ENCODE data around the gene SLC25A12. TPM values are rescaled to one million over a fixed set of nuclear protein-coding genes. Genes with fewer than 3 reads are reported as not detected.
"Not testable (repeated sequence)": the region's sequence is repeated elsewhere in the genome, so short reads cannot be mapped to it uniquely, and the experiment has no call there.

Gene SLC25A12
- total and polyA plus RNA-seq, 7 donors: 12.0 to 77.8 (median 53.5) TPM

GRCh38 chr2:171772373-171772772 is 121.7 kb downstream of the SLC25A12 start:
- Histone ChIP-seq H3K4me3 (no peak overlapping the region), H3K27ac (no peak overlapping the region), H3K36me3 (peaks cover 0 to 10% (median 2%) of the 10 kb centered on the region in 4 donors), H3K4me1 (no peaks in the 10 kb centered on the region), H3K27me3 (no peaks in the 10 kb centered on the region), H3K9me3 (no peaks in the 10 kb centered on the region)
- intact Hi-C loops (cut with DNase I): no loop called here
- TF ChIP-seq POLR2AphosphoS5 (IDR thresholded peaks at IDR 0.05): no peak
- TF ChIP-seq, protein P1, sequence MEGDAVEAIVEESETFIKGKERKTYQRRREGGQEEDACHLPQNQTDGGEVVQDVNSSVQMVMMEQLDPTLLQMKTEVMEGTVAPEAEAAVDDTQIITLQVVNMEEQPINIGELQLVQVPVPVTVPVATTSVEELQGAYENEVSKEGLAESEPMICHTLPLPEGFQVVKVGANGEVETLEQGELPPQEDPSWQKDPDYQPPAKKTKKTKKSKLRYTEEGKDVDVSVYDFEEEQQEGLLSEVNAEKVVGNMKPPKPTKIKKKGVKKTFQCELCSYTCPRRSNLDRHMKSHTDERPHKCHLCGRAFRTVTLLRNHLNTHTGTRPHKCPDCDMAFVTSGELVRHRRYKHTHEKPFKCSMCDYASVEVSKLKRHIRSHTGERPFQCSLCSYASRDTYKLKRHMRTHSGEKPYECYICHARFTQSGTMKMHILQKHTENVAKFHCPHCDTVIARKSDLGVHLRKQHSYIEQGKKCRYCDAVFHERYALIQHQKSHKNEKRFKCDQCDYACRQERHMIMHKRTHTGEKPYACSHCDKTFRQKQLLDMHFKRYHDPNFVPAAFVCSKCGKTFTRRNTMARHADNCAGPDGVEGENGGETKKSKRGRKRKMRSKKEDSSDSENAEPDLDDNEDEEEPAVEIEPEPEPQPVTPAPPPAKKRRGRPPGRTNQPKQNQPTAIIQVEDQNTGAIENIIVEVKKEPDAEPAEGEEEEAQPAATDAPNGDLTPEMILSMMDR (IDR thresholded peaks at IDR 0.05): no peak
- no peak for TF ChIP-seq EP300 (IDR thresholded peaks at IDR 0.05)
- no peak for TF ChIP-seq POLR2A (IDR thresholded peaks at IDR 0.05)
- DNase-seq: no peak
- 90 to 95% methylated on average over 5 of the region's 5 CpGs for WGBS, 2 donors

DNA sequence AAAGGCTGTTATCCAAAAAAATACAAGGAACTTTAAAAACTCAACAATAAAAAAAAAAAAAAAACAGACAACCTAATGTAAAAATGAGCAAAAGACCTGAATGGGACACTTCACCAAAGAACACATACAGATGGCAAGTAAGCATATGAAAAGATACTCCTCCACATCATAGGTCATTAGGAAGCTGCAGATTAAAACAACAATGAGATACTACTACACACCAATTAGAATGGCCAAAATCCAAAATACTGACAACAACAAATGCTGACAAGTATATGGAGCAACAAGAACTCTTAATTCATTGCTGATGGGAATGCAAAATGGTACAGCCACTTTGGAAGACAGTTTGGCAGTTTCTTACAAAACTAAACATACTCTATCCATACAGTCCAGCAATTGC is 122.6 kb downstream of the SLC25A12 start:
- TF ChIP-seq, protein P1 (IDR thresholded peaks at IDR 0.05): no peak
- TF ChIP-seq POLR2A (IDR thresholded peaks at IDR 0.05): no peak
- no peak for TF ChIP-seq EP300 (IDR thresholded peaks at IDR 0.05)
- no peak for TF ChIP-seq POLR2AphosphoS5 (IDR thresholded peaks at IDR 0.05)
- Histone ChIP-seq H3K36me3 (peaks cover 0 to 13% (median 5%) of the 10 kb centered on the region in 4 donors), H3K27me3 (no peaks in the 10 kb centered on the region), H3K27ac (no peak overlapping the region), H3K4me1 (no peaks in the 10 kb centered on the region), H3K9me3 (no peaks in the 10 kb centered on the region), H3K4me3 (no peak overlapping the region)
- intact Hi-C loops (cut with DNase I): no loop called here
- DNase-seq: no peak

- H3K27me3 ChIP-seq: no peaks in the 10 kb centered on the region
- no peaks in the 10 kb centered on the region for H3K9me3 ChIP-seq
- no peak overlapping the region for H3K27ac ChIP-seq
- TF ChIP-seq POLR2A (IDR thresholded peaks at IDR 0.05): no peak
- no peak overlapping the region for H3K4me3 ChIP-seq
- WGBS, 2 donors: 94 to 96% methylated on average over 3 of the region's 3 CpGs
- no peak for DNase-seq
- H3K36me3 ChIP-seq: peaks cover 8 to 41% (median 15%) of the 10 kb centered on the region in 4 donors
- no peaks in the 10 kb centered on the region for H3K4me1 ChIP-seq
- intact Hi-C loops (cut with DNase I): no loop called here
These were observed 130.4 kb downstream of the SLC25A12 start for GRCh38 chr2:171763602-171764001.

GRCh38 chr2:171762879-171763573 is 131.0 kb downstream of the SLC25A12 start:
- Histone ChIP-seq H3K36me3 (peaks cover 8 to 38% (median 15%) of the 10 kb centered on the region in 4 donors), H3K27me3 (no peaks in the 10 kb centered on the region), H3K27ac (no peak overlapping the region), H3K4me1 (no peaks in the 10 kb centered on the region), H3K9me3 (no peaks in the 10 kb centered on the region), H3K4me3 (no peak overlapping the region)
- 91 to 94% methylated on average over 2 of the region's 2 CpGs for WGBS, 2 donors
- intact Hi-C loops (cut with DNase I): no loop called here
- no peak for DNase-seq
- TF ChIP-seq, protein P1 (IDR thresholded peaks at IDR 0.05): no peak

DNA sequence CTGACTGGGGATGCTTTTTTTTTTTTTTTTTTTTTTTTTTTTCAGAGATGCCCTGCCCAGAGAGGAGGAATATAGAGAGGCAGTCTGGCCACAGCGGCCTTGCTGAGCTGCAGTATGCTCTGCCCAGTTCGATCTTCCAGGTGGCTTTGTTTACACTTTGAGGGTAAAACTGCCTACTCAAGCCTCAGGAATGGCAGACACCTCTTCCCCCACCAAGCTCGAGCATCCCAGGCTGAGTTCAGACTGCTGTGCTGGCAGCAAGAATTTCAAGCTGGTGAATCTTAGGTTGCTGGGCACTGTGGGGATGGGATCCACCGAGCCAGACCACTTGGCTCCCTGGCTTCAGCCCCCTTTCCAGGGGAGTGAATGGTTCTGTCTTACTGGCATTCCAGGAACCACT is 132.9 kb downstream of the SLC25A12 start:
- 93 to 96% methylated on average over 4 of the region's 4 CpGs for WGBS, 2 donors
- H3K4me1 ChIP-seq; H3K9me3 ChIP-seq; H3K27ac ChIP-seq; intact Hi-C loops (cut with DNase I); DNase-seq; H3K4me3 ChIP-seq; H3K27me3 ChIP-seq: not testable (repeated sequence)
- H3K36me3 ChIP-seq: peaks cover 5 to 28% (median 12%) of the 10 kb centered on the region in 4 donors

GRCh38 chr2:171758762-171759161 is 135.3 kb downstream of the SLC25A12 start:
- H3K4me3 ChIP-seq; H3K4me1 ChIP-seq; DNase-seq; H3K27ac ChIP-seq; intact Hi-C loops (cut with DNase I); H3K27me3 ChIP-seq; H3K9me3 ChIP-seq: not testable (repeated sequence)
- peaks cover 5 to 47% (median 12%) of the 10 kb centered on the region in 4 donors for H3K36me3 ChIP-seq
- 98 to 100% methylated on average over 1 of the region's 1 CpG for WGBS, 2 donors

Measured in sigmoid colon (tissue), 7 donors.